GM19099 (cell line): ENCODE results near the gene C19orf85.

Source experiments
- POLR2A ChIP-seq: IDR thresholded peaks from 3 replicates; pipeline ENCODE4 v1.6.1; 2011; ENCODE audit warnings: low read depth; ENCODE audit not compliant: insufficient read length; ENCODE audit errors: extremely low read depth

Gene C19orf85

DNA sequence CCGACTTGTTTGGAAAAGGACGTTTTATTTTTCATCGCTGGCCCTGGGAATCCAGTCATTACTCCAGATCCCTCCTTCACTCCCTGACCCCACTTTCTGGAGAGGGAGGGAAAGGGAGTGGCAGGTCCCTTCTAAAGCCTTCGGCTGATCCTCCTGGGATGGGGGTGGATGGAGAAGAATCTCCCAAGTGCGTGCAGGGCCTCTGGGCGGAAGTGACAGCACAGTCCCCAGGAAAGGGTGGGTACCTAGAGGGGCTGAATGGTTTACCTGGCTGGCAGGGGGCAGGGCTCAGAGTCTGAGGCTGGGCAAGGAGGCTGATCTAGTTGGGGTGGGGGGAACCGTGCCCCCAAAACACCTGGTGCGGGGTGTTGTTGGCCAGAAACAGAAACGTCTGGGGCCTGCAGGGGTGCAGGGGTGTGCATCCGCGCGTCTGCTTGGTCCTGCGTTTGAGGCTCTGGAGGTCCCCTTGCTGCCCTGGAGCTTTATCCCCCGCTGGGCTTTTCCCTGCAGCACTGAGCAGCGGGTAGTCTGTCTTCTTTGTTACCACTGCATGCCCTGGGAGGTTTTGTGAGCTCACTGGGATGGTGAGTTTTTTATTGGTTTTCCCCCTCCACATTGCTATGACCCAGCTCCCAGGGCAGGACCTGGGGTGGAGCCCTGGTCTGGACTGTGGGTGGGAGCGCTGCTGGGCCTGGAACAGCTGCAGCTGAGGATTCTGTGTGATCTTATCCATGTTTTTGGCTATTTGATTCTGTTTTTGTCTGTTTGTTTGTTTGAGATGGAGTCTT is 8.9 kb upstream of the C19orf85 start:
- no peak for TF ChIP-seq POLR2A

DNA sequence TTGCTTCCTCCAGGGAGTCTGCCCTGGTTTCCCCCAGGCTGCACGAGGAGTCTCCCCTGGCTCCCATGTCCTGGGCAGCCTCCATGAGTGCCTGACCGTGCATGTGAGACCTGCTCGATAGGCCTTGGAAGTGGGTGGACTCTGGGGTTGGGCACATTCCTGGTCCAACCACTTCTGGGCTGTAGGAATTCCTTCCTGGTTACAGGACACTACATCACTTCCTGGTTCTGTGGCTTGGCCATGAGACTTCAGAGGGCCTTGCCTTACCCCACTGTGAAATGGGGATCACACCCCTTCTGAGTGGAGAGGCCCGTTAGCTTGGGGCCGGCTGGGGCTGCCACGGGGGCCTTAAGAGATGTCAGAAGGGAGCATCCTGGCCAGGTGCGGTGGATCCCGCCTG is 7.9 kb upstream of the C19orf85 start:
- TF ChIP-seq POLR2A = no peak

DNA sequence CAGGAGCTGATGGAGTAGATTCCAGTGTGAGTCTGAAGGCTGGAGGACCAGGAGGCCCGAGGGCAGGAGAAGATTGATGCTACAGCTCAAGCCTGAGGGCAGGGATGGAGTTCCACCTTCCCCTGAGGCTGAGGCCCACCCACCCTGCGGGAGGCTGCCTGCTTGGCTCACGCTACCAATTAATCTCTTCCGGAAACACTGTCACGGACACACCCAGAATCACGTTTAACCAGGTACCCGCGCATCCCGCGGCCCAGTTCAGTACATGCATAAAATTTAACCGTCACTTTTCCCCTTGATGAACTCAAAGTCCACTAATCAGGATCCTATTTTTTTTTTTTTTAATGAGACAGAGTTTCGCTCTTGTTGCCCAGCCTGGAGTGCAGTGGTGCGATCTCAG is 6.7 kb upstream of the C19orf85 start:
- no peak for TF ChIP-seq POLR2A

DNA sequence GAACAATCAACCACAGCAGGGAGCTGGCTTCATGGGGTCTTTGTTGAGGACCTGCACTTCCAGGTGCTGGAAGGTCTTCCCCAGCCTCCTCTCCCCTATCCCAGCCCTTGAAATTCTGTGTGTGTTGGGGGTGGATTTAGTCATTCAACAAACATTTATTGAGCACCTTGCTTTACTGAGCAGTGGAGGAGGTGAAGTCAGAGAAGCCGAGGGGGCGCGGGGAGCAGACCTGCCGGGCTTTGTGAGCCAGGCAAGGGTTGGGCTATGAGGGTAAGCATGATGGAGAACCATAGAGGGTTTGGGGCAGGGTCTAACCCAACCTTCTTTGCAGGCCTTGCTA is 3.5 kb upstream of the C19orf85 start:
- TF ChIP-seq POLR2A = no peak

DNA sequence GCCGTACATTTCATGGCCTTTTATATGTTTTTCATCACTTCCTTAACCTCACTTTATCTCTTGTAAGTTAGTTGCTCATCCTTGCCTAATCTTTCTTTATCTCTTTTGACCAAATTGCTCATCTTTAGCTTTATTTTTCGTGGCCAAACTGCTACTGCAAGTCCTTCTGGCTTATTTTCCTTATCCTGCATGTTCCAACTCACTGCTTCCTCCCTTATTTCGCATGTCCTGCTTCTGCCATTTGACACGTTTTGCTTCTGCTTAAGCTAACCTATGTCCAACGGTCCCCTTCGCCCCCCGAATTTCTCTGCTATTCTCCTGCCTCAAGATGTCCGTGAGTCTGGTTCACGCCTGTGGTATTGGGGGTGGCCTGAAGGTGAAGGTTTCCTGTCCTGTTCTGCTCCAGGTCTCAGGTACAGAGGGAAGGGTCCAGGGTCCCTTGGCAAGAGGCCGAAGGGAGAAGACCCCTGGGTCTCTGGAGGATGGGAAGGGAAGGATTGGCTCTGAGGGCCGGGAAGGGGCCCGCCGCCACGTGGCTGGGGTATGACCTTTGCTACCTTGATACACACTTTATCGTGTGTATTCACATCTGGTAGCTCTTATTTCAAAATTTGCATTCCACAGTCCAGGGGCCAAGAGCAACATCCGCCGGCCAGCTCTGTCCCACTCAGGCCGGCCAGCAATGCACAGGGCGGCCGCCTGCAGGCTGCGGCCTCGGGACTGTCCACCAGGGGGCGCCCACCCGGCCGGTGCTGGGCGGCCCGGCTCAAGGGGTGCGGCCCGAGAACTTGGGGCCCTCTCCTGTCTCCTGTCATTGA is 2.9 kb upstream of the C19orf85 start:
- TF ChIP-seq POLR2A = no peak

DNA sequence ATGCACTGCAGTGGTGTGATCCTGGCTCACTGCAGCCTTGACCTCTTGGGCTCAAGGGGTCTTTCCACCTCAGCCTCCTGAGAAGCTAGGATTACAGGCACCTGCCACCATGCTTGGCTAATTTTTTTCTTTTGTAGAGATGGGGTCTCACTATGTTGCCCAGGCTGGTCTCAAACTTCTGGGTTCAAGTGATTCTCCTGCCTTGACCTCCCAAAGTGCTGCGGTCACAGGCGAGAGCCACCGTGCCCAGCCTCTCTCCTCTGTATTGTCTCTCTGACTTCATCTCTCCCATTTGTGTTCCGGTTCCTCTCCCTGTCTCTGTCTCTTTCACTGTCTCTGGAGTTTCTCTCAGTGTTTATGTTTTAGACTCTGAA is 1.7 kb upstream of the C19orf85 start:
- no peak for TF ChIP-seq POLR2A

DNA sequence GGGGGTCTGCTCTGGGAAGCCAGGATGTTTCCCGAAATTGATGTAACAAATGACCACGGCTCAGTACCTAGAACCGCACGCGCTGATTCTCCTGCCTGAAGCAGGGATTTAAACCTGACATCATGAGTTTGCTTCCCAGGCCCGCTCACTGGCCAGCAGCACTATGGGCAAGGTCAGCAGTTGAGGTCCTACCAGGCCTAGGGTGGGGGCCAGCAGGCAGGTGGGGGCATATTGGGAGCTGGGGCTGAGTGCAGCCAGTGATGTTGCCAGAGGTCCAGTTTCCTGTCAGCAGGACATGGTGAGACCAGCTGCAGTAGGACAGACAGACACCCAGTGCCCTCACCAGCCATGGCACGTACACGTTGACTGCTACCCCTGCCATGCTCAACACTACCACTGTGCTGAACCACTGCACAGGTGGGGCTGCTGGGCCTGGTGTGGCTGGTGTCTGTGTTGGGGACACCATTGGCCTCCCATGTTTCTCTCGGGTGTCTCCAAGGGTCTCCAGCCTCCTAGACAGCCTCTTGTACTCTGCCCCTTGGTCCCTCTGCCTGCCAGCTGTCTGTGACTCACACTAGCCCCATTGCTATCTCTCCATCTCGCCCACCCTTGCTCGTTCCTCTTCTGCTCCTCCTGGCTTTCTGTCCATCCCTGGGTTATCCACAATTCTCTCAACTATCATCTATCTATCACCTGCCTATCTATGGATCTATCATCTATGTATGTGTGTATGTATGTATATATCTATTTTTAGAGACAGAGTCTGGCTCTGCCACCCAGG is 1.1 kb upstream of the C19orf85 start:
- no peak for TF ChIP-seq POLR2A

DNA sequence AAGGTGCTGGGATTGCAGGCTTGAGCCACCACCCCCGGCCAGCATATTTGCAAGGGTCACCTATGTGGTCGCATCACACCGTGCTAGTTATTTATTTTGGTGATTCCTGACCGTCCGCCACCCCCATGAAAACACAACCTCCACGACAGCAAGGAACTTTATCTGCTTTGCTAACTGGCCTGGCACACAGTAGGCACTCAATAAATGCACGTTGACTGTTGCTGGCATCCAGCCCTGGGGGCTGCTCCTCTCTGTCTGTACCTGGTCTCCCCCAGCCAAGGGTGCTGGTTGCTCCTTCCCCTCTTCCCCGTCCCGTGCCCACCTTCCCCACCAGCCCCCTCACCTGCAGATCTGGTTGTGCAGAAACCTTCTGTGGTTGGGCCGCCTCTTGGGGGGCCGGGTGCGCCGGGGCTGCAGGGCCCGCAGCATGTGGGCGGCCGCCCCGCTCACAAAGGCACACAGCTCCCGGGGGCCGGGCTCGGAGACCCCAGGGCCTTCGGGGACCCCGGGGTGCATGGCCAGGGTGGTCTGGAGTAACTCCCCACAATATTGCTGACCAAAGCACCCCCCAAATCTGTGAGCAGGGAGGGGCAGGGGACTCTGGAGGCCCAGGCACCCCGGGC is 401 bp downstream of the C19orf85 start:
- no peak for TF ChIP-seq POLR2A

DNA sequence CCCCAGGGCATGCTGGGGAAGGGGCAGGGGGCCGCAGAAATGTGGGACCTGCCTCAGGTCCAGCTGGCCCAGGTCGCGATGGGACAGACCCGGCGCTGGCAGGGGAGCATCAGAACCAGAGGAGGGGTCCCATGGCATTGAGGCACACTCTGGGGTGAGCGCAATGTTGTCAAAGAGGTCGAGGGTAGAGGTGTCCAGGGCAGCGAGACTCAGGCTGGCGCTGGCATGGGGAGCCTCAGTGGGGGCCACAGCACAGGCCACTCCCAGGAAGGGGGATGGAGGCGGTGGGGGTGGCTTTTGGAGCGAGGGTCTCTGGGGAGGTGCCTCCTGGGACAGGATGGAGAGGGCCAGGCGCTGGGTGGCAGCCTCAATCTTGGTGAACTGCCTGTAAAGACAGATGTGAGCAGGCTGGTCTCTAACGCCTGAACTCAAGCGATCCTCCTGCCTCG is 944 bp downstream of the C19orf85 start:
- no peak for TF ChIP-seq POLR2A

DNA sequence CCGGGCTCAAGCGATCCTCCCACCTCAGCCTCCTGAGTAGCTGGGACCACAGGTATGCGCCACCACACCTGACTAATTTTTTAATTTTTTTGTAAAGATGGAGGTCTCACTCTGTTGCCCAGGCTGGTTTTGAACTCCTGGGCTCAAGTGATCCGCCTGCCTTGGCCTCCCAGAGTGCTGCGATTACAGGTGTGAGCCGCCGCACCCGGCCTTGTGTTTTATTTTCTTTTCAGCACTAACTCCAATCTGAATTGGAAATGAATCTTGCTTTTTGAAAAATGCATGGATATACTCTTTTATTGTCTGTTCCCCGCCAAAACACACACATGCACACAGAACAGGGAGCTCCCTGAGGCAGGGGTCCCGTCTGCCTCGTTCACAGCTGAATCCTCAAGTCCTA is 1.8 kb downstream of the C19orf85 start:
- TF ChIP-seq POLR2A = no peak

DNA sequence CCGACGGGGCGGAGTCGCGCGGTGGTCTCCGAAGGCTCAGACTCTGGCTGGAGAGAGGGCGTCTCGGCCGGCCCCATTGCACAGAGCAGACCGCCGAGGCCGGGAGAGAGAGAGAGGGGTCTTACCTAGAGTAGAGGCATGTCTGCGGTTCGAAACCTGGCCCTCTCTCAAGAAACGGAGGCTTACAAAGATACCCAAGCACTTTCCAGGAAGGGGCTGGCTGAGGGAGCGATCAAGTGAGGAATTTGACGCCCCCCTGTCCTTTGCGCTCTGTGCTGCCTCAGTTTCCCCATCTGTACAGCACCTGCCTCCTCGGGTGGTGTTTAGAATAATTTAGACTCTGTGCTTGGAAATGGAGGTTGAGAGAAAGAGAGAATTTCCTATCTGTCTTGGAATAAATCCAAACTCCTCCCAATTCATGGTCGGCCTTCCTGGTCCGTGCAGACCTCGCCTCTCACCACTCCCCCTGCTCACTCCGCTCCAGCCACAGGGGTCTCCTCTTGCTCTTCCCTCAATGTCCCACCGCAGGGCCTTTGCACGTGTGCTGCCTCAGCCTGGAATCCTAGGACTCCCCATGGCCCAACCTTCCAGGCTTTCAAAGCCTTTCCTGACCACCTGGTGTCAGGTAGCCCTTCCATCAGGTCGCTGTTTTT is 2.5 kb downstream of the C19orf85 start:
- TF ChIP-seq POLR2A = peak; percentile 32

DNA sequence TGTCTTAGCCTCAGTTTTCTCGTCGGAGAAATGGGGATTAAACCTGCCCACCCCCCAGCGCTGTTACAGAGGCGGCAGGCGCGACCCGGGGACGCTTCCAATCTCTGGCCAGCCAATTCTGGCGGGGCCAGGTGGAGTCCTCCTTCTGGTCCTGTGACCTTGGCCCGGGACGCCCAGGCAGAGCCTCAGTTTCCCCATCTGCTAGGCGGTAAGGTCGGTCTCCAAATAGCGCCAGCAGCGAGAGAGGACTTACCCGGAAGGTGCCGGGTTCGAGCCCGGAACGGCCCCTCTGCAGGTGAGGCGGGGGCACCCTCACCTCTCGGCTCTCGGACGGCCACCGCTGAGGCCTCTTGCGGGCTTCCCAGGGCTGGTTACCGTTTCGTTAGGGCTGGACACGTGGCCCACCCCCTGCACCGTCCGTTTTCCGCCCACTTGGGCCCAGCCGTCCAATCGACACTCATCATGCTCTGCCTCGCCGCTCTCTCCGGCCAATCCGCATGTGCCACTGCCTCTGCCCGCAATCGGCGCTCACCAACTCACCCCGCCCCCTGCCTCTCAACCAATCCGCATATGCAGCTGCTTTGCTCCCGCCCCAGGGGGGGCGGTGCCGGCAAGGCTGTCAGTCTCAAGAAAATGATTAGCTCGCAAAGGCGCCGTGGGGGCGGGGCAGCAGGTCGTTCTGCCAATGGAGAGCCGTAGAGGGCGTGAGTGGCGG is 3.1 kb downstream of the C19orf85 start, which contains the start of gene ISOC2:
TSS of gene ISOC2 (minus strand) at position 384 of the 715 bp plus-strand sequence. CDS start 5,156 bp downstream, outside the sequence.
- TF ChIP-seq POLR2A = peak; percentile 77

DNA sequence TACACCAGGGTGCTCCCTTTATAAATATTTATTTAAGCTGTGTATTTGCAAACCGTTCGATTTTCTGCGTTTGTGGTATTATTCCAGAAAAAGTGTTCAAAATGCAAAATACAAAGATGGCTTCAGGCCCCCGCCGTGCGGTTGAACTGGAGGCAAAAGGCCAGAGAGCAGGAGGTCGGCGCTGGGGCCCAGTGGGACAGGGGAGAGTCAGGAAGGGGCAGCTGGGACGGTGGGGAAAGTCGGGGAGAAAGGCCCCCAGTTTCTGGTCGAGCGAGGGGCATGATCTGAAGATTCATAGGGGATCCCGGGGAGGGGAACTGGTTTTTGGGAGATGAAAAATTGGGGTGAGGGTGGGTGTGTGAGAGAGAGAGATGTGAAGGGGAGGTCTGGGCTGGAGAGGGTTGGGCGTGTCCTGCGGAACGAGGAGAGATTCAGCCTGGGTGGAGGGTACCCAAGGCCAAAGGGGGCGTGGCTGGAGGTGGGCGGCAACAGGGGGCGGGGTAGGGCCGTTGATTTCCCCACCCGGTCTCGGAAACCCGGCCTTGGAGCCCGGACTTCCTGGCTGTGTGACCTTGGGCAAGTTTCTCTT is 3.8 kb downstream of the C19orf85 start:
- TF ChIP-seq POLR2A = no peak

DNA sequence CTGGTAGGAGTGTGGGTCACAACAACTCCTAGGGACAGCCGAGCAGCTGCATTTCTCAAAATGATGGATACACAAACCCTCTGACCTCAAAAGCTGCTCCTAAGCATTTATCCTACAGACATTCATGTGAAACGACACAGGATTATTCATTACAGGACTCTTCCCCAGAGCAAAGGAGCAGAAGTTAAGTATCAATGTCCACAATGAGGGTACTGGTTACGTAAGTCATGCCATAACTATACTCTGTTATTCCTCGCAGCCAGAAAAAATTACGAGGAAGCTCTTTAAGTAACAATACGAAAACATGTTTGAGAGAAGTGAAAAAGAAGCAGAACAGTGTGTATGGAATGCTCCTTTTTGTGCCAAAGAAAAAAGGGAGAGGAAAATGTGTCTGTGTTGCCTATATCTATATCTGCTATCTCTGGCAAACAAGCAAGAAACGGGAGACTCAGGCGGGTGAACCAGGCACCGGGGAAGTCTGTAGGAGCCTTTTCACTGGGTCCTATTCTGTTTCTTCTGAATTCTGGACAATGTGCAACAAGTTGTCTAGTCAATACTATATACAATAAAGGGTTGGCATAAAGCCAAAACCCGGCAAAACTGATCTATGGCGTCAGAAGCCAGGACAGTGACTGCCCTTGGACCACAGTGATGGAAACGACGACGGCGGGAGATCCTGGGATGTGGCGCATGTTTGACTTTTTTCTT is 4.4 kb downstream of the C19orf85 start:
- TF ChIP-seq POLR2A = no peak
